Keratinocyte (primary cell): ENCODE results near the gene CTNNA3. TPM values are rescaled to one million over a fixed set of nuclear protein-coding genes. Genes with fewer than 3 reads are reported as not detected.

ENCODE experiments used
- DNase-seq: peaks from one replicate; pipeline ENCODE4 v3.0.0-alpha.2; 2011; ENCODE audit warnings: low read depth, missing footprints, low spot score
- FAIRE-seq: peaks from 2 replicates; lab custom pipeline; 2011; peaks lifted over from hg19 to GRCh38; lab: Jason Lieb, UNC
- H2AFZ ChIP-seq: 2 replicates; pipeline ENCODE4 v1.6.0; 2012; ENCODE audit warnings: low read length, control low read depth, inconsistent platforms; ENCODE audit not compliant: control insufficient read depth
- H3K27ac ChIP-seq: 2 replicates; pipeline ENCODE4 v1.5.1; 2011; ENCODE audit warnings: low read length; ENCODE audit not compliant: control insufficient read depth, insufficient read depth
- H3K27me3 ChIP-seq: 3 replicates; pipeline ENCODE4 v1.6.0; 2011; ENCODE audit warnings: low read length; ENCODE audit not compliant: control insufficient read depth, insufficient read depth; ENCODE audit errors: extremely low read depth
- H3K36me3 ChIP-seq, 2 experiments: 2 replicates in 1 of 2; 3 replicates in 1 of 2; pipeline ENCODE4 v1.5.1; 2011; ENCODE audit warnings: low read length in 2 of 2, mild to moderate bottlenecking in 1 of 2; ENCODE audit not compliant: control insufficient read depth in 2 of 2, insufficient read depth in 2 of 2; ENCODE audit errors: extremely low read depth in 1 of 2
- H3K4me1 ChIP-seq: 3 replicates; pipeline ENCODE4 v1.5.1; 2011; ENCODE audit warnings: low read length; ENCODE audit not compliant: control insufficient read depth, insufficient read depth; ENCODE audit errors: extremely low read depth
- H3K4me2 ChIP-seq: 3 replicates; pipeline ENCODE4 v1.6.0; 2011; ENCODE audit warnings: low read depth, low read length; ENCODE audit not compliant: control insufficient read depth, insufficient read depth; ENCODE audit errors: extremely low read depth
- H3K4me3 ChIP-seq, 3 experiments: fragments of 200-600 bp in 1 of 3; sonication (generic) in 1 of 3; 2 replicates in 2 of 3; 3 replicates in 1 of 3; pipeline ENCODE4 v1.5.1; 2011 to 2016; ENCODE audit warnings: low read length in 3 of 3, mild to moderate bottlenecking in 3 of 3, control low read depth in 2 of 3, inconsistent platforms in 1 of 3, low read depth in 1 of 3, mixed read lengths in 1 of 3, mixed run types in 1 of 3, moderate library complexity in 1 of 3; ENCODE audit not compliant: control insufficient read depth in 2 of 3, insufficient read depth in 2 of 3; ENCODE audit errors: extremely low read depth in 1 of 3
- H3K79me2 ChIP-seq: 2 replicates; pipeline ENCODE4 v1.6.0; 2012; ENCODE audit warnings: low read length; ENCODE audit not compliant: control insufficient read depth, insufficient read depth
- H3K9ac ChIP-seq: 3 replicates; pipeline ENCODE4 v1.6.0; 2011; ENCODE audit warnings: low read length; ENCODE audit not compliant: control insufficient read depth, insufficient read depth; ENCODE audit errors: extremely low read depth
- H3K9me1 ChIP-seq: 3 replicates; pipeline ENCODE4 v1.6.0; 2011; ENCODE audit warnings: low read length; ENCODE audit not compliant: control insufficient read depth, insufficient read depth; ENCODE audit errors: extremely low read depth
- H3K9me3 ChIP-seq: 2 replicates; pipeline ENCODE4 v1.5.1; 2012; ENCODE audit warnings: low read depth, low read length; ENCODE audit not compliant: control insufficient read depth
- H4K20me1 ChIP-seq: 3 replicates; pipeline ENCODE4 v1.6.0; 2011; ENCODE audit warnings: low read length; ENCODE audit not compliant: control insufficient read depth, insufficient read depth; ENCODE audit errors: extremely low read depth
- EZH2 ChIP-seq: IDR thresholded peaks from one replicate; pipeline ENCODE4 v1.6.1; 2012; ENCODE audit warnings: inconsistent platforms, mild to moderate bottlenecking, low read length, moderate library complexity
- dilution Hi-C: fragments of 300-500 bp; cut with MboI; formaldehyde crosslinking; loops from one replicate; pipeline ENCODE4 v1.7.0; 2020; ENCODE audit warnings: low sequenced_read_pairs; ENCODE audit not compliant: extremely low pct_ligation_motif_present
- polyA plus RNA-seq, 5 experiments: library from polyadenylated mRNA; depleted of rRNA in 3 of 5; stranded (reverse) in 3 of 5; stranded (forward) in 1 of 5; unstranded in 1 of 5; fragments of >200 nt; gene quantifications; 1 replicate in 1 of 5; 2 replicates in 3 of 5; 3 replicates in 1 of 5; pipeline versions ENCODE4 v1.2.1 to v1.2.3, GENCODE V29; 2011 to 2012; ENCODE audit warnings: missing spikeins in 2 of 5, low read depth in 1 of 5, low replicate concordance in 1 of 5
- TF ChIP-seq, protein P1 (sequence below), 3 experiments: IDR thresholded peaks in 1 of 3; conservative IDR thresholded peaks in 1 of 3; optimal IDR thresholded peaks in 1 of 3; 2 replicates in 2 of 3; 3 replicates in 1 of 3; pipeline versions ENCODE3 to v1.5.1; 2011; ENCODE audit warnings: low read length in 3 of 3, mild to moderate bottlenecking in 3 of 3, moderate library complexity in 2 of 3, control low read depth in 1 of 3, inconsistent platforms in 1 of 3; ENCODE audit not compliant: insufficient read depth in 2 of 3; ENCODE audit errors: extremely low read depth in 1 of 3

CTNNA3 gene
- polyA plus RNA-seq, 1 donor (not counting 4 experiments of a cell fraction or from before 2014, with no cell fraction given), result 0.01 TPM

- Histone ChIP-seq H3K9ac (no peak overlapping the region), H3K9me3 (no peaks in the 10 kb centered on the region), H4K20me1 (no peaks in the 10 kb centered on the region), H3K9me1 (no peaks in the 10 kb centered on the region), H3K36me3 (no peaks in the 10 kb centered on the region), H3K4me3 (no peak overlapping the region), H3K27me3 (no peaks in the 10 kb centered on the region), H3K4me2 (no peak overlapping the region), H3K4me1 (no peaks in the 10 kb centered on the region), H3K79me2 (no peaks in the 10 kb centered on the region), H3K27ac (no peak overlapping the region), H2AFZ (no peak overlapping the region)
- dilution Hi-C loops, result no loop called here
- no peak for DNase-seq
- FAIRE-seq, result no peak
- no peak for TF ChIP-seq EZH2
- TF ChIP-seq, protein P1, sequence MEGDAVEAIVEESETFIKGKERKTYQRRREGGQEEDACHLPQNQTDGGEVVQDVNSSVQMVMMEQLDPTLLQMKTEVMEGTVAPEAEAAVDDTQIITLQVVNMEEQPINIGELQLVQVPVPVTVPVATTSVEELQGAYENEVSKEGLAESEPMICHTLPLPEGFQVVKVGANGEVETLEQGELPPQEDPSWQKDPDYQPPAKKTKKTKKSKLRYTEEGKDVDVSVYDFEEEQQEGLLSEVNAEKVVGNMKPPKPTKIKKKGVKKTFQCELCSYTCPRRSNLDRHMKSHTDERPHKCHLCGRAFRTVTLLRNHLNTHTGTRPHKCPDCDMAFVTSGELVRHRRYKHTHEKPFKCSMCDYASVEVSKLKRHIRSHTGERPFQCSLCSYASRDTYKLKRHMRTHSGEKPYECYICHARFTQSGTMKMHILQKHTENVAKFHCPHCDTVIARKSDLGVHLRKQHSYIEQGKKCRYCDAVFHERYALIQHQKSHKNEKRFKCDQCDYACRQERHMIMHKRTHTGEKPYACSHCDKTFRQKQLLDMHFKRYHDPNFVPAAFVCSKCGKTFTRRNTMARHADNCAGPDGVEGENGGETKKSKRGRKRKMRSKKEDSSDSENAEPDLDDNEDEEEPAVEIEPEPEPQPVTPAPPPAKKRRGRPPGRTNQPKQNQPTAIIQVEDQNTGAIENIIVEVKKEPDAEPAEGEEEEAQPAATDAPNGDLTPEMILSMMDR (optimal IDR thresholded peaks at IDR 0.05 in 1 of 3, IDR thresholded peaks at IDR 0.05 in 1 of 3, conservative IDR thresholded peaks at IDR 0.05 in 1 of 3; ENCODE audit: extremely low read depth in 1 of 3, insufficient read depth in 2 of 3, low read length in 3 of 3), result no peak
These were observed 1401.5 kb downstream of the CTNNA3 start for GRCh38 chr10:66294538-66294937.

DNA sequence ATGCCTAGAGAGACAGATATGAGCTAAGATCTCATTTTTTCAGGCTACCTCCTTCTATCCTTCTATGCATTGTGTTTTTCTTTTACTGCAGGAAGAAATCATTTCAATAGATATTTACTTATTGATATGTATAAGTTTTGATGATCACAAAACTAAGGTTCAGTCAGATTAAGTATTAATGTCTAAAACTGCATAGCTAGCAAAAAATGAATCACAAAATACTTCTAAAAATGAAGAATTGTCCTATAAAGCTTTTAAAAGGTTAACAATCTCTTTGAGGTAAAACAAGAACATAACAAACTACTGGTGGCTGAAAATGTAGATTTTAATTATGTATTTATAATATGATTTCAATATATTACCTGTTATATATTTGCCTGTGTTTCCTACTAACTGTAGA is 1403.1 kb downstream of the CTNNA3 start:
- TF ChIP-seq, protein P1 (optimal IDR thresholded peaks at IDR 0.05 in 1 of 3, IDR thresholded peaks at IDR 0.05 in 1 of 3, conservative IDR thresholded peaks at IDR 0.05 in 1 of 3; ENCODE audit: extremely low read depth in 1 of 3, insufficient read depth in 2 of 3, low read length in 3 of 3), result no peak
- TF ChIP-seq EZH2, result no peak
- H3K36me3 ChIP-seq, result no peaks in the 10 kb centered on the region
- FAIRE-seq, result no peak

More for the DNA sequence above, 1403.1 kb downstream of the CTNNA3 start:
- Histone ChIP-seq H3K9me3 (no peaks in the 10 kb centered on the region), H3K27me3 (no peaks in the 10 kb centered on the region), H3K4me3 (no peak overlapping the region), H3K9me1 (no peaks in the 10 kb centered on the region), H3K4me1 (no peaks in the 10 kb centered on the region), H2AFZ (no peak overlapping the region), H3K4me2 (no peak overlapping the region), H3K9ac (no peak overlapping the region), H3K79me2 (no peaks in the 10 kb centered on the region), H3K27ac (no peak overlapping the region), H4K20me1 (no peaks in the 10 kb centered on the region)
- no peak for DNase-seq
- dilution Hi-C loops, result no loop called here
